DMS53 (cell line): ENCODE results near the gene SIX5.
A peak's percentile ranks its signal among the peaks of the same experiment; 100 is the strongest.
"Not testable (repeated sequence)": the region's sequence is repeated elsewhere in the genome, so short reads cannot be mapped to it uniquely, and the experiment has no call there.

Experiments used
- DNase-seq: peaks from one replicate; lab custom pipeline; 2025; lab: John Stamatoyannopoulos, UW

SIX5 gene

GRCh38 chr19:45768984-45769782, at the start of gene SIX5:
Gene SIX5, minus strand, starts transcription at chr19:45769252. Its CDS starts 408 bp downstream, at chr19:45768844.
- peak; percentile 99 for DNase-seq

GRCh38 chr19:45817725-45818301, 48.8 kb upstream of the SIX5 start:
- peak; percentile 82 for DNase-seq

GRCh38 chr19:45817010-45817724, 48.1 kb upstream of the SIX5 start:
- DNase-seq: peak; percentile 97

GRCh38 chr19:45816236-45817009, 47.4 kb upstream of the SIX5 start:
- peak; percentile 45 for DNase-seq

GRCh38 chr19:45815481-45816216, 46.6 kb upstream of the SIX5 start:
- DNase-seq: no peak

- DNase-seq: no peak
These were observed 45.9 kb upstream of the SIX5 start, which contains the start of gene RSPH6A for GRCh38 chr19:45814851-45815480. Gene RSPH6A, minus strand, starts transcription at chr19:45815308. Its CDS starts 132 bp downstream, at chr19:45815176.

- DNase-seq: no peak
These were observed 45.2 kb upstream of the SIX5 start for GRCh38 chr19:45814166-45814780.

- DNase-seq: no peak
These were observed 43.2 kb upstream of the SIX5 start for GRCh38 chr19:45812297-45812696.

- DNase-seq: peak; percentile 97
These were observed 40.6 kb upstream of the SIX5 start for GRCh38 chr19:45809643-45810159.

GRCh38 chr19:45805719-45806118, 36.7 kb upstream of the SIX5 start:
- no peak for DNase-seq

- no peak for DNase-seq
These were observed 35.8 kb upstream of the SIX5 start for GRCh38 chr19:45804959-45805230.

- no peak for DNase-seq
These were observed 35.3 kb upstream of the SIX5 start for GRCh38 chr19:45804140-45804958.

GRCh38 chr19:45801603-45802175, 32.6 kb upstream of the SIX5 start:
- no peak for DNase-seq

GRCh38 chr19:45800070-45800553, 31.1 kb upstream of the SIX5 start:
- no peak for DNase-seq

GRCh38 chr19:45799541-45799940, 30.5 kb upstream of the SIX5 start:
- not testable (repeated sequence) for DNase-seq

- DNase-seq: peak; percentile 78
These were observed 30.0 kb upstream of the SIX5 start for GRCh38 chr19:45798995-45799517.

GRCh38 chr19:45794627-45795026, 25.6 kb upstream of the SIX5 start:
- DNase-seq: no peak

- DNase-seq: no peak
These were observed 24.8 kb upstream of the SIX5 start for GRCh38 chr19:45793876-45794275.

- DNase-seq: no peak
These were observed 24.1 kb upstream of the SIX5 start for GRCh38 chr19:45793178-45793564.
